COLO668 (cell line): ENCODE results near the gene EFCAB6.

ENCODE experiments used
- DNase-seq: peaks from one replicate; lab custom pipeline; 2025; ENCODE audit not compliant: unreplicated experiment; lab: John Stamatoyannopoulos, UW

EFCAB6 gene

DNA sequence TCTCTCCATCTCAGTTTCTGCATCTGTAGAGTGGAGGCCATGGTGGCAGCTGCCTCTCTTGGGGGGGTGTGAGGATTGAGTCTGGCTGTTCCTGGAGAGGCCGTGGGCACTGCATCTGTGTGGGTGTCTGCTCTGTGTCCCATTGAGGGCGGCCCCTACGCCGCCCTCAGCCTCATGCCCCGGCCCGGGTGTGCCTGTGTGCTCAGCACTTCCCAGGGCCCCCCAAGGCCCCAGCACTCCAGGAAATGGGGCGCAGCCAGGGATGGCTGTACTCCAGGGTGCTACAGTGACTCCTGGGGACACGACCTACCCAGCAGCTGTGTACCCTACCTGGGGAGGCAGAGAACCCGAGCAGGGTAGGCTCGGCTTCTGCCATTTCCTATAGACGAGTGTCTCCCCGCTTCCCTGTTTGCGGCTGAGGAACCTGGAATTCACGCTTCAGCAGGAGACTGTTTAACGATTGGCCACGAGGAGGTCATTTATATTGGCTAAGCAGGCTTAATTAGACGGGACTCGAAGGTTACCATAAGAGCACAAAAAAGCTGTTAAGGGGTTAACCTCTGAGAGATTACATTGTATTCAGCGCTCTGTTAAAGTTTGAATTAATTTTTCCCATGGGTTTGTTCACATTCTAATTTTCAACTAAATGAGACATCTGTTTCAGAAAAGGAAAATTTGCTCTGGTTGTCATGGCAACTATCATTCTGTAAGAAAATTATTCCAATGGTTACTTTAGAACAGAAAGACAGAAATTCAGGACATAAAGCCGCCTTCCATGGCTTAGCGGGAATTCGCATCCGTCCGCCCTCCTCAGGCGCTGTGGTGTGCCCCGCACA lies 323.9 kb downstream of the EFCAB6 start:
- no peak for DNase-seq

DNA sequence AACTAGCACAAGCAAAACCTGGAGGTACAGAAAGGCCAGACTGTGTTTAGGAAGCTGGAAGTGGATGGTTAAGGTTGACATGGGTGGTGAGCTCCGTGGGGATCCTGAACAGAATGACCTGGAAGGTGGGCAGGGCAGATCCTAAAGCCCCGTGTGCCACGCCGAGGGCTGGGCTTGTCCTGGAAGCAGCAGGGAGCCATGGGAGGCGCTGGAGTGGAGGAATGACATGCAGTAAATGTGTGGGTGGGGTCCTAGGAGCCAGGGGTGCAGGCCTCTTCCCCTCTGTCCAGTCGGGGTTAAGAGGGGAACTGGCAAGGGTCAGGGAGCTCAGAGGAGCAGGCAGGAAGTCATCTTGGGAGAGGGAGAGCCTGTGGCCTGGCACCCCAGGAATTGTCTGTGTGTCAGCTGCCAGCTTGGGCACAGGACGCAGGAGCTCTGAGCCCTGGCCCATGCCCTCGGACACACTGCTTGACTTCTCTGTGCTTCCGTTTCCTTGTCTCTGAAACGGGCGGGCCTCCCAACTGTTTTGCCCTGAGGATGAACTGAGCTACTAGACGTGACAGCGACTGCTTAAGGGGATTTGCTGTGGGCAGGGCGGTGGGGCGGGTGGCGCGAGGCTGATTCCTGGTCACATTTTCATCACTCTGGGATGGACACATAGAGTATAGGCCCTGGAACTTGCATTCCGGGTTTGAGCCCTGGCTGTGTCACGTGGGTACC lies 324.6 kb downstream of the EFCAB6 start:
- DNase-seq: no peak

DNA sequence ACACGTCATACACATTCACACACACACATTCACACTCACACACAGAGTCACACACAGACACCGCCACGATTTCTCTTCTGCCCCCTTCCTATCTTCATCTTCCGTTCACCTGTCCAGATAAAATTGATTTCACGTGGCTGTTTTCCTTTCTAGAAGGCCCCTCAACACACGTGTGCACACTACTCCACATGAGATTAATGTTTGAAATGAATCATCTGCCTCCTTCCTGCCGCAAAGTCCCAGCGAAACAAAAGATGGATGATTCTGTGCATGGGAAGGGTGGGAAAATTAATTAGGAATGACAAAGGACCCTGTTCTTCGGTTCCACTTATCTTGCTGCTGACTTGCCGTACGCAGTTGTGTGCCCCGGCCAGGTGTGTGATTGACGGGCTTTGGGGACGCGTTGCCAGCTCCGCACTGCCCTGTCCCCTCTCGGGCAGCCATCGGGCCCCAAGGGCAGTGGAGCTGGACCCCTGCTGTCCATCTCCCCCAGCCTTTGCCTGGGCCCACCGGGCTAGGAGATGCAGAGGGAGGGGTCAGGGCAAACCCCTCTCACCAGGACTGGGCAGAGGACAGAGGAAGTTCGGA lies 326.5 kb downstream of the EFCAB6 start:
- no peak for DNase-seq

DNA sequence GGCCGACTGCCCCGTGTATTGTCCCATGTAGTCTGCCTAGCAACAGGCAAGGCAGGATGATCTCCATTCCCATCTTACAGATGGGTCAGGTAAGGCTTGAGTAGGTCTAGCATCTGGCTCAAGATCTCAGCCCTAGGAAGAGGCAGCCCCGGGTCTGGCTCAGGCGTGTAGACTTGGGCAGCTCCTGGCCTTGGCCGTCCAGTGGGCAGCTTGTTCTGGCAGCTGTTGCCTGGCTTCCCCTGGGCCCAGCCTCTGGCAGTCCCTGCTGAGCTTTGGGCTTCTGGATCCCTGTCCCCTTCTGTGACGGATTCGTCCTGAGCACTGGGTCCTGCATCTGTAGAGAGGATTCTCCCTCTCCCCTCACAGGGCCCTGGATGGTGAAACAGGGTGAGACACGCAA lies 327.9 kb downstream of the EFCAB6 start:
- DNase-seq: no peak

DNA sequence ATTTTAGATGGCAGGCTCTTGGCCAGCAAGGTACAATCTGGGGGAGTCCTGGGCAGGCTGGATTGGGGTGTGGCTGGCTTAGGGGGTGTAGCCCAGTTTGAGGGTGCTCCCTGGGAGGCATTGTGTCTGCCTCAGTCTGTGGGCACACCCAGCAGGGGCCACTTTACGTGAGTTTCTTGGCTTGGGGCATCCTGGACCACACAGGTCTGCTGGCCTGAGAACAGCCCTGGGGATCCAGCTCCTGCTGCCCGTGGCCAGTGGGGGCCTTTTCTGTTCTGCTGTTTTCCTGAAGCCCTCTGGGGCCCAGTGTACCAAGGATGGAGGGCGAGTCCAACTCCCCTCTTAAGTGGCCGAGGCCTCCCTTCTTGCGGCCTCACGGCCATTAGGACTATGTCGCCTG lies 328.4 kb downstream of the EFCAB6 start:
- no peak for DNase-seq

DNA sequence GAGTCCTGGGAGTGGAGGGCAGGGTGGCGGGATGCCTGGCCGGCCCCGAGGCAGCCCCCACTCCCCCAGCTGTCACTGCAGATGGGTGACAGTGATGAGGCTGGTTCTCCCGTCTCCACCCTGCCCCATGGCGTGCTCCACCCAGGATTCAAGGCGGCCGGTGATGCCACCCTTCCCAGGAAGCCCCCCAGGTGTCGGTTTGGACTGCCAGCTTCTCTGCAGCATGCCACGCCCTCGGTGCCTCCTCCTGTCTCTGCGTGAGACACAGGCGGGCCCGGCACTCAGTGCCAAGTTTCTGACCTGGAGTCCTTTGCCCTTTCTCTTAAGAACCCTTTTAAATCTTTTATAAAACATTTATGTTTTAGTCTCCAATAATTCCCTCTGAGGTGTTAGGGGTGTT lies 328.8 kb downstream of the EFCAB6 start:
- DNase-seq: no peak

DNA sequence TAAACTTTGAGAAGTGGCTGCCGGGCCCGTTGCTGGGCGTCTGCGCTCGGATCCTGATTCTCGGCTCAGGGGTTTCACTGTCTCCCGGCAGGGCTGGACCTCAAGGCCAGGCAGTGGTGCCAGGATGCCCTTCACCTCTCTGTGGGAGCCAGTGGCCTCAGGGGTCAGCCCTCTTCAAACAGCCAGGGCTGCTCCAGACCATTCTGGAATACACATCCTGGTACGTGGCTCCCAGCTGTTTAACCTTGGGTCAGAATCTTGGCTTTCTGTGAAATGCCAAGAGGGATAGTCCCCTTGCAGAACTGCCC lies 329.8 kb downstream of the EFCAB6 start:
- no peak for DNase-seq

DNA sequence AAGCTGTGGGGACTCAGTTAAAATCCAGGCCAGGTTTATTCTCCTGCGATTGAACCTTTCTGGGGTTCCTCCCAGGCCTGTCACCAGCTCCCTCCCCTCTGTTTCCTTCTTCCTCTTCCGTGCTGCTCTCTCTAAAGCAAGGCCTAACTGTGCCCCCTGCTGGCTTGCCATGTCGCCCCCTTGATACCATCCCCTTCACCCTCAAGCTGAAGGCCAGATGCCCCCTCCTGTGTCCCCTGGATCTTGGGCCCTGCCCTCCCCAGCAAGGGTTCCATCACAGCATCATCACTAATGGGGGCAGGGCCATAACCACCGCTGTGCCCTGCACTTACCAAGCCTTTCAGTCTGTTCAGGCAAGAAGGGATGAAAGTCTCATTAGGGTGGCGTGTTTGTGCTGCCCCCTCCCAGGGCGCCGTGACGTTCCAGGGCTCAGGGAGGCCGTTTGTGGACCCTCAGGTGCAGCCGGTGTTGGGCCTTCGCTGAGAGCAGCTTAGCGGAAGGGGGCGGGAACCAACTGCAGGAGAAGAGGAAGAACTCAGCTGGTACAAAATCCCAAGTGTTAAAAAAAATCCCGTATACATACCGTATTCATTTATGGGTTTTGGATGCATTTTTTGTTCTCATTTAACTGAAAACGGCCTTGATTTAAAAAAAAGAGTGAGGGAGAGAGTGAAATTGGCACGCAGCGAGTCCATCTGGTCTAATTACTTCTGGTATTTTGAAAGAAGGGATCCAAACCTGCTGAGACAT lies 330.4 kb downstream of the EFCAB6 start:
- DNase-seq: peak; percentile 39

DNA sequence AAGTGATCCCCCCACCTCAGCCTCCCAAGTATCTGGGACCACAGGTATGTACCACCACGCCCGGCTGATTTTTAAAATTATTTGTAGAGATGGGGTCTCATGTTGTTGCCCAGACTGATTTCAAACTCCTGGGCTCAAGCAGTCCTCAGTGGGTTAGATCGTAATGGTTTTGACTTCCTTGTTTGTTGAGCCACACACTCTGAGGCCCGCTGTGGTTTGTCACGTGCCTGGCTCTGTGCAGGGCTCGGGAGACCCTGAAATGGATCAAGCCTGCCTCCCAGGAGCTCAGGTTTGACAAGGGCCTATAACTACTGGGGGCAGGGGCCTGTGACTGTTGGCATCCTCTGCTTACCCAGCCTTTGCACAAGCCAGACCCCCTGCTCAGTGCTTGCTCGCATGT lies 332.1 kb downstream of the EFCAB6 start:
- DNase-seq: no peak

DNA sequence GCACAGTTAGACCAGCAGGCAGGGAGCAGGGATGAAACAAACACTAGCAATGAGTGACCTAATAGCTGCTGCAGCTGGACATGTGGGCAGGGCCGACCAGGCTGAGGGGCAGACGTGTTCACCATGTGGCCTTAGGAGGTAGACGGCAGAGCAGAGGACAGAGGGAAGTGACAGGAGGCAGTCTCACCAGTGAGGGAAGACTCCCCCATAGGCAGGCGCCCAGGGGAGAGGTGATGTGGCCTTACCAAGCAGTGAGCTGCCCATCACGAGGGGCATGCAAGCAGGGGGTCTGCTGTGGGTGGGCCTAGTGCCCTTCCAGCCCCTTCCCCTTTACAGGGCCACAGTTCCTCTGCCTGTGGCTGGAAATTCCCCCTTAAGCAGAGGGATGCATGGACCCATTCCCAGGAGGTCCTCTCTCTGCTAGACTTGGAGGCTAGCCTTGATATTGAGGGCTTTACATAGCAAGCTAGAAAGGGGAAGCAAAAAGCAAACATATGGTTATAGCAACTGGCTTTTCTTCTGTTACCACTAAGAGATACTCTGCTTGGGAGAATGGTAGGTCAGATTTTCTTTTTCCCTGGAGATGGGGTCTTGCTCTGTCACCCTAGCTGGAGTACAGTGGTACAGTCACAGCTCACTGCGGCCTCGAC lies 332.7 kb downstream of the EFCAB6 start:
- DNase-seq: no peak
